GM19438 (cell line): Measurements from ENCODE around the gene GNGT2.
A peak's percentile ranks its signal among the peaks of the same experiment; 100 is the strongest.

Experiments used
- ATAC-seq: cut with Tn5 transposase; IDR thresholded peaks from one replicate; pipeline ENCODE4 v1.9.1; 2021; ENCODE audit warnings: low read depth; ENCODE audit not compliant: unreplicated experiment

The GNGT2 gene

DNA sequence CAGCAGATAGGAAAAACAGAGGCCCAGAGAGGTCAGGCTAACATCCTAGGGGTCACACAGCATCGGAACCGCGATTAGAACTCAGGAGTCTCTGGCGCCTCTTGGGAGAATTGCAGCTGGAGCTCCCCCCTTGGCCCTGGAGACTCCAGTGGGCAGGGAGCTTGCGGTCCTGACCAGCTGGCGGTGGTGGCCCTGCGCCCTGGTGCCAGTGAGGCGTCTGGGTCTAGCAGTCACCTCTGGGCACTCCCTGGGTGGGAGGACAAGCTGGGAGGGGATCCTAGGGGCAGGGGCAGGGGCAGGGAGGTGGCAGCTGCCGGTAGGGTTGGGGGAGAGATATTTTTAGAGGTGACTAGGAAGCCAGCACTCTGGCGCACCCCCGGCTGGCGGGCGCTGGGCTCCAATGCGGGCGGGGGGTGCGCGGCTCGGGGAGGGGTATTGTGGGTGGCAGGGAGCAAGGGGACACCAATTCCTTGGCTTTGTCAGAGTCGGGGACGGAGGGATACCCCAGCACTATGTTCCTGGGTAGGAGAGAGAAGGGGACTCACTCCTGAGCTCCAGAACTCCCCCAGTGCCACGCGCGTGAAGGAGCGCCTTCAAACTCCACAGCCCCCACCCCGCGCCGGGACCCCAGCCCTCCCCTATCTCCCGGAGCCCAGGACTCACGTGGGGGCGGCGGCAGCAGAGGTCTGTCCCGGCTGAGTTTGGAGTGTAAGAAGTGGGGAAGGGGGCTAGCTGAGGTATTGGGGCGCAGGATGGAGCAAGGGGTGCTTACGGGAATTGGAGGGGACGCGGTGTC is 19.6 kb upstream of the GNGT2 start:
- peak; percentile 13 for ATAC-seq

DNA sequence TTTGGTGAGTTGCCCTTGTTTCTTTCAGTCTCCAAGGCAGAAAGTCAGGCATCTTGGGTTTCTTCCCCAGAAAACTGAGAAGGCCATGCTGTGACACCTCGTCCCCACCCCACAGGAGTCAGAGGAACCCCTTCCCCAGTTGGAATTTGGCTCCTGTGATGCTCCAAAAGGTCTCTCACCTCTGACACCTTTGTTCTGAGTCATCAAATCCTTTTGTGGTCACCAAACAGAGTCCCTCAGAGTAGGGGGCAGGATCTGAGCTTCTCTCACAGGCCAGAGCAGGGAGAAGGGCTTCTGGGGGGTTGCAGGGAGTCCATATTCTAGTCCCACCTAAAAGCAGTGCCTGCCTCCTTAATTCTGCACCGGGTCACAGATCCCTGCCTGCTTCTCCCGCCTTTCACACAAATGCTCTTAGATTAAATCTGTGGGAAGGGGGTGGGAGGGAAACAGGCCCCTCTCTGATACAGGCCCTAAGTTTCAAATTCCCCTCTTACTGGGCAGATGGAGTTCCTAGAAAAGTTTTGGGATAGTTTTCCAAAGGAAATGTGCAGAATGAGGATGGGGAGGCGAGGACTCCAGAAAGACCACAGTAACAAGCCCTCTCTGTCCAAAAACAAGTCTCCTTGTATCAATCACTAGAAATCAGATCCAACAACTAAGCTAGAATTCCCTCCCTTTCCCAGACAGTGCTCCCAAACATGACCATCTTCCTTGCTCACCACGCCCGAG is 18.9 kb upstream of the GNGT2 start:
- ATAC-seq: no peak

DNA sequence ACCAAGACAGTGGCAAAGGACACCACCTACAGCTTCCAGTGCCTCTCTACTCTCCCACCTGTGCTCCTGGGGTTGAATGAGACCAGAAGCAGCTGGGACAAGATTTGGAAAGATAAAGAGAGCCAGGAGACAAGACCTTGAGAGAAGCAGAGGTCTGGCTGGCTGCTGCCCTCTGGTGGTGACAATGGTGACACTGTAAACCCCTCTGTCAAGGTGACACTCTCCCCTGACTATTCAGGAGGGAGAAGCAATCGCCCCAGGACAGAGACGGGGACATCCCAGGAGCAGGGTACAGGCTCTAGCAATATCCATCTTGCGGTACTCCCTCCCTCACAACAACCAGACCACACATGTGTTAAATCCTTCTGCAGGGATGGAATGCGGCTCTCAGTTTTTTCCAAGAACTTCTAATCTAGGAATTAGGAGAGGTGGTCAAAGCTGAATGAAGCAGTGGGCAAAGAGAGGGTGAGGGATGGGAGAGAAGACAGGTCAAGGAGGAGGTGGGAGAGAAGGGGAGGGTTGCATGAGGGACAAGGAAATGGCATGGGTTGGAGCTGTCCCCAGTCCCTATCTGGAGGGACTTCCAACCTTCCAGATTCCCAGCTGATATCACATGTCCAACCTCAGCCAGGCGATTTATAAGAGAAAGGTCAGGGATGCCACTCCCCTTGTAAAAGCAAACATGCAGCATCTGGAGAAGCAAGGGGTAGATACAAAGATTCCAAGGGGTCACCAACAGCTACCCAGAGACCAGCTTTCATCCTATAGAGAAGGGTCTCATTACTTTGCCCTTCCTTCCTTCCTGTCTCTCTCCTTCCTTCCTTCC is 17.3 kb upstream of the GNGT2 start:
- no peak for ATAC-seq

DNA sequence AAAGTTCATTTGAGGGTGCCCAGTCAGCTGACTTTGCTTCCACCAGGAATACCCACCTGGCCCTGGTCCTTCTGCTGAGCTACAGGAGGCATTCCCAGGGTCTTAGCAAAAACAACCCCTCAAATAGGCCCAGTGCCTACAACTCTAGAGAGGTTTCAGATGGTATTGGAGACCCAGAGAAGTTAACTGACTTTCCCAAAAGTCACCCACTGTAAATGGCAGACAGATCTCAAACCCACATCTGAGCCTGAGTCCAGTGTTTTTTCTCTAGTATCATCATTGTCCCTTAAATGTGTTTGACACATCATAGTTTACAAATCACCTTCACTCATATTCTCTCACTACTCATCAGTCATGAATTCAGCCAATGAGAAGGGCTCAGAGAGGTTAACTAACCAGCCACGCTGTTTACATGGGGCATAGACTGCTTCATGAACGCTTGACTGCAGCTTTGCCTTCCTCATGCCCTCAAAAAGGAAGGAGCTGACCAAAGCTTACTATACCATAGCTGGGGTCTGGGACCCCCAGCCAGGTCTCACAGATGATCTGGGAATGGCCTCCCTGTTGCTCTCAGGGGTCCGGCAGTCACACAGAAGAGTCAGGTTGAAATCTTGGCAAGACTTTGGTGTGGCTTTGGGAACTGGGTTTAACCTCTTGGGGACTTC is 16.5 kb upstream of the GNGT2 start:
- ATAC-seq: no peak

DNA sequence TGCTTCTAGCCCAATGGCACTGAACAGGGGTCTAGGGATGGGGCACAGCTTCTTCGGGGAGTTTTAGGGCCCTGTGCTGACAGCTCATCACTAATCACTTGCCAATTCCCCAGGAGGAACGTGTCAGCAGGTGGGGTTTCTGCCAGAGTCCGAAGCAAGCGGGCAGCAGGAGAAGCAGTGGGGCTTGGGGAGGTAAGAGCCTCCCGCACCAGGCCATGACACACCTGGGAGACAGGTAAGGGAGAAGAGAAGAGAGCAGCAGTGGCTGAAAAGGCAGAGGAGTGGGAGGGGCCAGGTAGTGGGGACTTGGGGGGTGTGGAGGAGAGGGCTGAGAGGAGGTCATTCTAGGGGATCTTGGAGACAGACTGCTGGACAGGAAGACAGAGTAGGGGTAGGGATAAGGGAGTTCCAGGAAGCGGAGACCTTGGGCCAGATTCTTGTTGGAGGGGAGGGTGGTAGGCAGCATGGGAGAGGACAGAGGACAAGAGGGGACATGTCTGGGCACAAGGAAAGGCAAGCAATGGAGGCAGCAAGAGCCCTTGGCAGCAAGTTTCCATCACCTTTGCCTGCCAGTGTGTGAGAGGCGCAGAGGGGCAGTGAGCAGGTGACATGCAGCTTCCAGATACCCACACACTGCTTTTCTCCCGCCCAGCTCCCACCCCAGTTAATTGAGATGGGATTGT is 15.3 kb upstream of the GNGT2 start:
- ATAC-seq: no peak

DNA sequence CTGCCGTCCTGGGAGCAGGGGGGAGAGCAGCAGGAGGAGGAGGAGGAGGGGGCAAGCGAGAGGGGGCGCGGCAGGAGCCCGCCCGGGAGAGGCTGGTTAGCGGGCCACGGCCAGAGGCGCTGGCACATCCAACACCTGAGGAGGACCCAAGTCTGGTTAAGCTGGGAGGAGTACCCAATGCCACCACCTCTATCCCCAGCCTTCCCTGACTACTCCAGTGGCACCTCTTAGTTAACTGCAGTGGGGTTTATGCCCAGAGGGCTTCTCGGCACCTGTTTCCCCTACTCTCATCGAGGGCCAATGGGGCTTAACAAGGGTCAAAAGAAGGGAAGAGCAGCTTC is 14.6 kb upstream of the GNGT2 start:
- ATAC-seq: no peak

DNA sequence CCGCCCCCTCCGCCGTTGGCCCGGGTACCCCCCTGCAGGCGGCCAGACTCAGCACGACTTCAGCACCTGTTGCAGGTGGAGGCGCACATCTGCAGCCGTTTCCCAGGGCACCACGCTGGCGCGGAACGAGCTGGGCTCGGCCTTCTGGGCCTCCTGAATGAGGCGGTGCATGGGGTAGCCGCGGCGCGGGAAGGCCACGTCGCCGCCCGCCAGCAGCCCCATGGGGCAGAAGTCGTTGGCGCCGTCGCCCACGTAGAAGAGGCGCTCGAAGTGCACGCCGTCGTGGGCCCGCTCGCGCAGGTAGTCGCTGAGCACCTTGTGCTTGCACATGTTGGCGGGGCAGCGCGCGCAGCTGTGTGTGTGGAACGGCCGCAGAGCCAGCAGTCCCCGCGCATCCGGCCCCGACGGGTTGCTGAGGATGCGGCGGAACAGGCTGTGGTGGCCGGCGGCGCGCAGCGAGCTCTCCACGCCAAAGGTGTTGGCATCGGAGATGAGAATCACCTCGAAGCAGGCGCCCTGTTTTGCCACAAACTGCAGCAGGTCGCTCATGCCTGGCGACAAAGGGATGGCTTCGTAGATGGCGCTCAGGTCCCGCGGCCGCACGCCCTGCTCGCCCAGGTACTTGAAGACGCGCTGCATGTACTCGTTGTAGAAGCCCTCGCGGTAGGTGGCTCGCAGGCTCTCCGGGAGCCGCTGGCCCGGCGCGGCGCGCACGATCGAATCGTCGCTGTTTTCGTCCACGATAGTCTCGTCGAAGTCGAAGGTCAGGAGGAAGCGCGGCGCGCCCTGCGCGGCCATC is 14.0 kb upstream of the GNGT2 start:
- ATAC-seq: no peak

DNA sequence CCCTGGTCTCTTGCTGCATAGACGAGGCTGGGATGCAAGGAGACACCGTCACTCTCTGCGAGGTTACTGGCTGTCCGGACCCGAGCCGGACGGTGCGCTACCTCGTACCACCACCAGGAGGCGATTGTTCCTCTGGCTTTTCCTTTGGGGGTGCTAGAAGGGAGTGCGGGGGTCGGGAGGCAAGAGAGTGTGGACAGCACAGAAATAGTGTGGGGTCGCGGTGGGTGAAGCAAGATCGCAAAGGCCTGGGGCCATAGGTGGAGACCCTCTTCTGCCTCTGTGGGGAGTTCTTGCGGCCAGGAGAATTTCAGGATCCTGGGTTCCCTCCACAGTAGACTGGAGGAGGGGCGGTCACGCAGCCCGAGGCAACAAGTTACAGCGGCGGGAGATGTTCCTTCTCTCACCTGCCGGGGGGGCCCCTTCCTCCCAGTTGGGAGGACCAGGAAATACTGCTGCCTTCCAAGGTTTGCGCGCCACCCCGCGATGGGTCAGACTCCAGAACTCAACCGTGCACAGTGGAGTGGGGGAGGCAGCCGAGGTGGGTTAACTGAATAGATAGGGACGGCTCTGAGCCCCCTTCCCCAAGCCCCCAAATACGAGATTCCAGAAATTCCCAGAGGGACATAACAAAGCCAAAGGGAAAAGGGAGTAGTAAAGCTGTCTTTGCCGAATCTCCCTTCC is 13.3 kb upstream of the GNGT2 start:
- ATAC-seq: no peak

DNA sequence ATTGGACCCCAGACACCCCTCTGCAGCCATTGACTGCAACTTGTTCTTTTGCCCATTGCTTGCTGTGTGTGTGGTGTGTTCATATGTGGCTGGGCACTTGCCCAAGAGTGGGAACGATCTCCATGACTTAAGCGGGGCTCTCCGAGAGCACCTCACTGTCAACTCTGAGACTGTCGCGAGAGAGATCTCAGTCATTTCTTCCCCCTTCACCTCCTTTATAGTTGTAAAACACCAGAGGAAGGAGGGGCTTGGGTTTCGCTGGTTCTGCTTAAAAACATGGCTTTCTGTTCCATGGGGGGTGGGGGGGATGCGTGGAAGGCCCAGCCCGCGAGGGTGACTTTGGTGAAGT is 12.8 kb upstream of the GNGT2 start:
- ATAC-seq: no peak

DNA sequence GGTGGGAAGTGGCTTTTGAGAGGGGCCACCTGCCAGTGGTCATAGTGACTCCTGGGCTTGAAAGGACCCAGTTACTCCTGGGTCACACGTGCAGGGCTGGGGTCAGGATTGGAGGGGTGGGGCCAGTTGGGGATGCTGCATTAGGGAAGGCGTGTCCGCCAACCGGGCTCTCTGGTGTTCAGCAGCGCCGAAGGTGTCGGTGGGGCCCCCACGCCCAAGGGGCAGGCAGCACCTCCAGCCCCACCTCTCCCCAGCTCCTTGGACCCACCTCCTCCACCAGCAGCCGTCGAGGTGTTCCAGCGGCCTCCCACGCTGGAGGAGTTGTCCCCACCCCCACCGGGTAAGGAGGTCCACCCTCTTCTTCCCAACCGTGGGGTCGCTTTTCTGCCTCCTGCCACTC is 9.6 kb upstream of the GNGT2 start:
- no peak for ATAC-seq

DNA sequence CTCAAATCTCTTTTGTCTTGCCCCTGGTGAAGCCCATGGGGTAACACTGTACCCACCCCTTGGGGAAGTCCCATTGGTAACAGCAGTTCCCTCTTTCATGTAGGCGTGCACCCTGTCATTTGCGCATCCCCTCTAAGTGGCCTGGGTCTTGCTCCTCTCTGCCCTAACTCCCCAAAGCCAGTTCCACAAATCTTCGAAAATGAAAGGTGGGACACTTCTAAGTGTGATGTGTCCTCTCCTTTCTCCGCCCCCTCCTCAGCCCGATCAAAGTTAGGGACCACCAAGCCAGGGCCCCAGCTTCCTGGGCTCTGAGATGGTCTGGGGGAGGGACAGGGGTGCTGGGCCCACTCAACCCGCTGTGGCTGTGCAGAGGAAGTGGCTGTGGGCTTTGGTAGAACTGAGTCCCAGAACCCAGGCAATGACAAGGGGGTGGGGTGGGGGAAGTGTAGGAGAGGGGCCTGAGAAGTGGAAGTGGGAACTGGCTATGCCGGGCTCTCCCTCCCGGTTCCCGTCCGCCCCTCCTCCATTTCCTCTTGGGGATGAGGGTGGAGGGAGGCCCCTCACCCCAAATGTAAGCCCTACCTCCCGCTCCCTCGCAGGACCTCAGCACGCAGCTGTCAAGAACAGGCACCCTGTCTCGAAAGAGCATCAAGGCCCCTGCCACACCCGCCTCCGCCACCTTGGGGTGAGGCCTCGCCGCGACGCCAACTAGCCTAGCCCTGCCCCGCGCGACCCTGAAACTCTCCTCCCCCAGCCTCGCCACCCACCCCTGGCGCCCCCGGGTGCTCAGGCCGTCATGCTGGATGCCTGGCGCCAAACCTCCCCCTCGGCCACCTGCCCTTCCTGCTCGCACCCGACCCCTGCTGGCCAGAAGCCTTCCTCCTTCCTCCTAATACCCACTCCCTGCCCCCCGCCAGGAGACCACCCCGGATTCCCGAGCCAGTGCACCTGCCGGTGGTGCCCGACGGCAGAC is 8.9 kb upstream of the GNGT2 start:
- no peak for ATAC-seq

DNA sequence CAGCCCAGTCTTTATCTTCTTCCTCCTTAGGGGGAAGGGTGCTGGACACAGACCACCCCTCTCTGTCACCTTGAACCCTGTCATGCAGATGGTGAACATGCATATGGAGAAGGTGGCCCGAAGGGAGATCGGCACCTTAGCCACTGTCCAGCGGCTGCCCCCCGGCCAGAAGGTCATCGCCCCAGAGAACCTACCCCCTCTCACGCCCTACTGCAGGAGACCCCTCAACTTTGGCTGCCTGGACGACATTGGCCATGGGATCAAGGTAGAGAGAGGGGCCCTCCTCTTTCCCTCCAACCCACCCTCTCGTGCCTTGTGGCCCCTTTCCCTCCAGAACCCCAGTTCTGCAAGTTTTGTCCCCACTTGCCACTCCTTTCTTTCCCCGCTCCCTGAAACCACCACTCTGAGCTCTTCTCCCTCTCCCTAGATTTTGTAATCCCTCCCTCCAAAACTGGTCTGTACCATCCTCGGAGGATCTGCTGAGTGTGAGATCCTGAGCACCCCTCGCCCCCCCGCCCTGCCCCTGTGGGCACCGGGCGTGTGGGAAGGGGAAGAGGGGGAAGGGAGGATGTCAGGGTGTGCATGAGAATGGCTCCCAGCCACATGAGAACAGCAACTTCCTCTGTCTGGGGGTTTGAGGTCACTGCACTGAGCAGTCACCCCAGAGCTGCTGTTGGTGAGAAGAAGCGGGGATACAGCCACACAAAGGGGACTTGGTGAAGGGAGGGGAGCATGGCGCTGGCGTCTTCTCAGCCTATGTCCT is 7.5 kb upstream of the GNGT2 start:
- ATAC-seq: peak; percentile 44

DNA sequence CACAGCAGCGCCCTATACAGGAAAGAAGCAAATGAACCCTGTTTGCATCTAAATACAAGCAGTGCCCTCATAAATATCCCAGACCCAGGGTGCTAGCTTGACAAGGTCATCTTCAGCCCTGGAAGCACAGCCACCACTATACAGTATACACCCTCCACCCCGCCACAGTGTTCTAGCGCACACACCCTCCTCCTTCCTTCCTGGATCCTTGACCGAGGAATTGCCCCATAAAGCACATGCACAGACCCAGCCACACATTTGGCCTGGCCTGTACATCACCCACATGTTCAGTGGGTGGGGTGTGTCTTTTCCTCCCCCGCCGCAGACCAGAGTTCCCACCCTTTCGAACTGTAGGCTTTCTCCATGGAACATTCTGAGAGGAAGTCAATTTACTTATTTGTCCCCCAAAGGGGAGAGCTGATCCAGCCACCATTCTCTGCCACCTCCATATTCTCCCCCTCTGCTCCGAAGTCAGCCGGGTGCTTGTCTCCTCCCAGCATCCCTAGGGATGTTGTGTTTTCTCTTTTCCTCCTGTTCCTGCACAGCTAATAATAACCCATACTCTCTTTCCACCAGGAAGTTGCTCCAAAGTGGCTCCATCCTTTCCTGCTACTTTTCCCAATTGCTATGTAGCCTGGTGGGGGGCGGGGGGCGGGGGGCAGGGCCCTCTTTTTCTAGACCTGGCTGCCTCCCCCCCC is 6.7 kb upstream of the GNGT2 start:
- ATAC-seq: no peak

DNA sequence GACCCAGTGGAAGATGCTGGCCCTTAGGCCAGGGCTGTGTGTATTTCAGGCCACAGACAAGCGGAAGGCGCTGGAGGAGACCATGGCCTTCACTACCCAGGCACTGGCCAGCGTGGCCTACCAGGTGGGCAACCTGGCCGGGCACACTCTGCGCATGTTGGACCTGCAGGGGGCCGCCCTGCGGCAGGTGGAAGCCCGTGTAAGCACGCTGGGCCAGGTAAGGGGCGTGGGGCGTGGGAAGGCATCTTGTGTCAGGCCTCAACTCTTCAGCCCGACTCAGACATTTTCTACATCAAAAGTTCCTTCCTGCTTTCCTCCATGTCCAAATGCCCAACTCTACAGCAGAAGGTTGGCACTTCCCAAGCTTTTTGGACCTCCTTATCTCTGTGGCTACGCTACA is 6.1 kb upstream of the GNGT2 start:
- ATAC-seq: no peak

DNA sequence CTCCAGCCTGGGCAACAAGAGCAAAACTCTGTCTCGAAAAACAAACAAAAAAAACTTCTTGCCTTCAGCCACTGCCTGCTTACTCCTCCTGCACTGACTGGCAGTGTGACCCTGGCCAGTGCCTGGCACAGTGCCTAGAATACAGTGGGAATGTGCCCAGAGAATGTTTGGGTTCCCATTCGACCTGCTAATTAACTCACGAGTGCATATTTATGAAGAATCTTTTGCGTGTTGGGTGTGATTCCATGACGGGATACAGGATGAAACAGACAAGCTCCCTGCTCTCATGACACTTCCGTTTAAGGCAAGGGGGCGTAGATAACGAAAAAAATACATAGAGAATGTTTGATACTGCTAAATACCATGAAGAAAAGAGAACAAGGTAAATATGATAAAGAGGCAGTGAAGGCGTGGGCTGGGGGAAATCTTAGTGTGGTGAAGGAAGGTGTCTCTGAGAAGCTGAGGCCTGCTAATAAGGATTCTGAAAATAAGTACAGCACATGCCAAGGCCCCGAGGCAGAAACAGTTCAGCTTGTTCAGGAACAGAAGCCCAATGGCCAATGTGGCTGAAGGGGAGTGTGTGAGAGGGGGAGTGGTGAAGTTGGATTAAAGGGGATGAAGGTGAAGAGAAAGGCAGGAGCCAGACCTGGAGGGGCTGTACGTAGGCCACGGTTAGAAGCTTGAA is 4.4 kb upstream of the GNGT2 start:
- ATAC-seq: no peak

DNA sequence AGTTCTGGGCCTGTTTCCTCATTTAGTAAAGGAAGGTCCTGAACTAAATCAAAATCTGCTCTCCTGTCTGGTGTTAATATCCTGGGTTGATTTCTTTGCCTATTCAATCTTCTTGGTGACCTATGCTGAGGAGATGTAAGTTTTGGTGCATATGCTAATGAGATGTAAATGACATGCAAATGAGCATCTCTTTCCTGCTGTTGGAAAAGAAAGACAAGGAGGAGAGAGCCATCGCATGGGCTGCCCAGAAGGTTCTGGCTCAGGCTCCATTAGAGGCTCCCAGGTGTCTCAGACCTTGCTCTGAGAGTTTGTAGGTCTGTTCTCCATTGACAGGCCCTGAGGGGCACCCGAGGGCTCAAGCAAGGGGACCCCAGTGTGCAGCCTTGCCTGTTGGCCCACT is 3.5 kb upstream of the GNGT2 start:
- ATAC-seq: no peak
